Measurements from ENCODE around the gene ZNF689. TPM values are rescaled to one million over a fixed set of nuclear protein-coding genes. Genes with fewer than 3 reads are reported as not detected.

Gene ZNF689
- total RNA-seq, 1 experiment from 2014 or later: 10.3 TPM

DNA sequence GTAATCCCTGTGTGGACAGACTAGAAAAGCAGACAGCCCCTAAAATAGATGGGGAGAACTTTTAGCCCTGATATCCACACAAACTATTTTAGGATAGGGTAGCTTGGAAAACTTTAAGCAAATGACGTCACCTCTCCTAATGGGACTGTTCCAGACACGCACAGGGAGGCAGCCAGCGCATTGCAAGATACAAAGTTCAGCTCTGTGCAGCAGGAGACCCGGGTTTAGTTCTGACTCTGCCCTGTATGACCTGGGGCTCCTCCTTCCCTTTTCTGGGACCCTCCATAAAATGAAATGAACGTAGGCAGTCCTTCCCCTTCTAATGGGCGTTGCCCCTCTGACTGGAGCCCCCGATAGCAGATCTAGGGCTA, 6.3 kb downstream of the ZNF689 start:
- ChIA-PET CTCF (no interaction called here), POLR2A (no interaction called here), RAD21 (ENCODE audit: low non-redundant PET in 1 of 2, low total read pairs in 2 of 2, uncharacterized antibody in 2 of 2, unreplicated experiment in 2 of 2) (no interaction called here)
- ATAC-seq (no peak), DNase-seq (ENCODE audit: low read depth, low spot score) (no peak)
- Histone ChIP-seq H3K9ac (ENCODE audit: low read length) (no peak overlapping the region), H3K4me1 (ENCODE audit: control insufficient read depth in 1 of 2, insufficient read depth in 2 of 2, low read length in 2 of 2) (peaks cover 4% of the 10 kb centered on the region in 2 experiments; a peak in 2 of 4 replicates), H3K36me3 (ENCODE audit: control insufficient read depth in 1 of 2, insufficient read depth in 2 of 2, low read length in 2 of 2) (peaks cover 12 to 14% of the 10 kb centered on the region in 2 experiments; a peak in 3 of 4 replicates), H3K27ac (ENCODE audit: low read depth, low read length) (no peak overlapping the region), H3K79me2 (ENCODE audit: insufficient read depth, low read length) (peaks cover 6% of the 10 kb centered on the region), H3K4me3 (replicated peaks in 1 of 2; ENCODE audit: low read depth in 1 of 2, low read length in 2 of 2) (no peak overlapping the region), H3K27me3 (ENCODE audit: insufficient read depth, low read length) (no peaks in the 10 kb centered on the region), H2AFZ (ENCODE audit: low read depth, low read length, poor library complexity, severe bottlenecking) (no peak overlapping the region), H3K9me3 (ENCODE audit: control insufficient read depth in 1 of 2, insufficient read depth in 1 of 2, low read depth in 1 of 2, low read length in 2 of 2) (no peaks in the 10 kb centered on the region), H3K4me2 (ENCODE audit: low read length) (no peak overlapping the region), H4K20me1 (ENCODE audit: insufficient read depth) (no peaks in the 10 kb centered on the region), H3K9me2 (ENCODE audit: insufficient read depth) (no peaks in the 10 kb centered on the region)
- BruUV-seq (replicated peaks): no TSS peak
- intact Hi-C loops (cut with micrococcal nuclease): no loop called here
- TF ChIP-seq EGR1 (IDR thresholded peaks at IDR 0.05; ENCODE audit: low read depth) (no peak), JUND (IDR thresholded peaks at IDR 0.05) (no peak), REST (IDR thresholded peaks at IDR 0.05; ENCODE audit: low read depth) (no peak), EZH2phosphoT487 (IDR thresholded peaks at IDR 0.05; ENCODE audit: borderline replicate concordance) (no peak), SP1 (IDR thresholded peaks at IDR 0.05; ENCODE audit: low read depth) (no peak), POLR2AphosphoS5 (IDR thresholded peaks at IDR 0.05; ENCODE audit: low read depth, low read length) (no peak), FOSL1 (IDR thresholded peaks at IDR 0.05; ENCODE audit: low read depth) (no peak), ATF3 (IDR thresholded peaks at IDR 0.05) (no peak), SRF (IDR thresholded peaks at IDR 0.05; ENCODE audit: low read depth) (no peak)
- TF ChIP-seq, protein P1, sequence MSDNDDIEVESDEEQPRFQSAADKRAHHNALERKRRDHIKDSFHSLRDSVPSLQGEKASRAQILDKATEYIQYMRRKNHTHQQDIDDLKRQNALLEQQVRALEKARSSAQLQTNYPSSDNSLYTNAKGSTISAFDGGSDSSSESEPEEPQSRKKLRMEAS (IDR thresholded peaks at IDR 0.05): no peak
